NCI-H2029 treated with DMSO at 0.1 percent for 48 hours (cell line): ENCODE data around the gene HSD3B7.
A peak's percentile ranks its signal among the peaks of the same experiment; 100 is the strongest.

Experiments used
- DNase-seq: peaks from one replicate; lab custom pipeline; 2025; lab: John Stamatoyannopoulos, UW

Gene HSD3B7

DNA sequence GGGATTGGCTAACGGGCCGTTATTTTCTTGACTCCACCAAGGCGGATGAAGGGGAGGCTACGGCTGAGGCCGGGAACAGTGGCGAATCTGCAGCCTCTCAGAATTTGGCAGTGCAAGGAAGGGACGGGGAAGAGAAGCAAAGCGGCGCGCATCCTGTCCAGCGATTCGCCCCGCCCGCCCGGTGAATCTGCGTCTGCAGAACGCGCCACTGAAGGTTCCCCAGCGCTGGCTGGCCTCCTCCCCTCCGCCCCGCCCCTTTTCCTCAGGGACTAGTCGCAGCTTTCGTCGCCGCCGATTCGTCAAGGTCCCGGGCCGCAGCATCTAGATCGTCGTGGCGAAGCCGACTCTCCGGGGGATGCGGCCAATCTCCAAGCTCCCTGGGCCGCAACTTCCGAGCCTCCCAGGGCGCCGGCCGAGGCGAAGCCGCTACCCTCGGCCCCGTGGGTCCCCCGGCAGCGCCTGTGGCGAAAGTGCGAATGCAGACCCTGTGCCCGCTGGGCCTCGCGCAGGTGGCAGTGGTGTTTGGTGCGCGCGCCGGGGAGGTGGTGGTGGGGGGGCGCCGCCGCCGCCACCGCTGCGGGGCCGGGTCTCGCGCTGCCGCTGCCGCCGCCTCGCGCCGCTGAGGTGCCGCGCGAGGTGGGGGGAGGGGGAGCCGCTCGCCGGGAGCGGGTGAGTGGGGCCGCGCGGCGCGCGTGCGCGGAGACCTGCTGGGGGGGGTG, 27.4 kb upstream of the HSD3B7 start, which contains the start of gene SETD1A:
Gene SETD1A (plus strand): TSS at position 299 of the 719 bp plus-strand sequence. CDS start 978 bp downstream, outside the sequence.
- peak; percentile 72 for DNase-seq

DNA sequence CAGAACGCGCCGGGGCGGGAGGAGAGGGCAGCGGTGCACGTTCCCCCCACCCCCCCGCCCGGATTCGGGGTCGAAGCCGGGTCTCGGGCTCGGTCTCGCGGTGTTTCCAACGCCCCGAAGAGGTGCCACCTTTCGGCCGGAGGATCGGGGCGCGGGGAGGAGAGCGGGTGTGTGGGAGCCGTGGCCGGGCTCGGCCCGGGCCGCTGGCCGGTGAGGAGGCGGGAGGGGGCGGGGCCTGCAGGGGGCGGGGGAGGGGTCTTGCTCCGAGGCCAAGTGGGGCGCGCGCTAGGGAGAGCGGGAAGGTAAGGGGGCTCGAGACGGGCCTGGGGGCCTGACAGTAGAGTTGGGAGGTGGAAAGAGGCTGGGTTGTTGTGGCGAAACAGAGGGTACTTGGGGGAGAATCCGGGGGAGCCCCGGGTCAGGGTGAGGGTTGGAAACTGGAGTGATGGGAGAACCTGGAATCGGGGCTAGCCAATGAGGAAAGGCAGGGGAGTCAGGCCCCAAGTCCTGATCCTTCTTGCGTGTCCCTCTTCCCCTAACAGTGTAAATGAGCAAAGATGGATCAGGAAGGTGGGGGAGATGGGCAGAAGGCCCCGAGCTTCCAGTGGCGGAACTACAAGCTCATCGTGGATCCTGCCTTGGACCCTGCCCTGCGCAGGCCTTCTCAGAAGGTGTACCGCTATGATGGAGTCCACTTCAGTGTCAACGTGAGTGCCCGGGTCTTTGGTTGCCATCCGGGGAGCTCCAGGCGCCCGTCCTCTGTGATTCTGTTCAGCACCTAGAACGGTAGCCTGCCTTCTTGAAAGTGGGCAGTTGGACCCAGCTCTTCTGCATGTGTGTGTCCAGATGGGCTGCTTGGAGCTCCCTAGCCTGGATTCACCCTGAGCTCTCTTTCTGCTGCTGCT, 26.6 kb upstream of the HSD3B7 start:
- no peak for DNase-seq

GRCh38 chr16:30961384-30961783, 23.6 kb upstream of the HSD3B7 start:
- DNase-seq: no peak

DNA sequence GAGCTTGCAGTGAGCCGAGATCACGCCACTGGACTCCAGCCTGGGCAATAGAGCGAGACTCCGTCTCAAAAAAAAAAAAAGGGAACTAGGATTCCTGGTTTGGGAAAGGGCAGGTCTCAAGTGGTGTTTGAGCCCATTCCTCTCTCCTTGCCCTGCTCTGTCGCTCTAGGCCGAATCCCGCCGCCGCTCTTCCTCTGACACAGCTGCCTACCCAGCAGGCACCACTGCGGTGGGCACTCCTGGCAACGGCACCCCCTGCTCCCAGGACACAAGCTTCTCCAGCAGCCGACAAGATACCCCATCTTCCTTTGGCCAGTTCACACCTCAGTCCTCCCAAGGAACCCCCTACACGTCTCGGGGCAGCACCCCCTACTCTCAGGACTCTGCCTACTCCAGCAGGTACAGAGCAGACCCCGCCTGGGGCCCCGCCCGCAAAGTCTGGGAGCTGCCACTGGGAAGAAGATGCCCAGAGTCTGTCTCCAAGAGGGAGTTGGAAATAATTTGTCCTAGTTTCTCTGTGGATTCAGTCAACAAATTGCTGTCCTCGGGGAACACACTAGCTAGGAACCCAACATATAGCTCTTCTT, 21.0 kb upstream of the HSD3B7 start:
- DNase-seq: no peak

GRCh38 chr16:30964574-30965226, 20.3 kb upstream of the HSD3B7 start:
- DNase-seq: no peak

DNA sequence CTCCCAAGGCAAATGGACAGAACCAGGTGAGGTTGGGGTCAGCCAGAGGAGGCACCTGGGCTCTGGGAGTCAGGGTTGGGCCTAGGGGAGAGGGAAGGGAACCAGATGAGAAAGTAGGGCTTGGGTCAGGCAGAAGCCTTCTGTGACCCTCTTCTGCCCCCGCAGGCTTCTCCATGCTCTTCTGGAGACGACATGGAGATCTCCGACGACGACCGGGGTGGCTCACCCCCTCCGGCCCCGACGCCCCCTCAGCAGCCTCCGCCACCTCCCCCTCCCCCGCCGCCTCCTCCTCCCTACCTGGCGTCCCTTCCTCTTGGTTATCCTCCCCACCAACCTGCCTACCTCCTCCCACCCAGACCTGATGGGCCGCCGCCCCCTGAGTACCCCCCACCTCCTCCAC, 19.6 kb upstream of the HSD3B7 start:
- no peak for DNase-seq

DNA sequence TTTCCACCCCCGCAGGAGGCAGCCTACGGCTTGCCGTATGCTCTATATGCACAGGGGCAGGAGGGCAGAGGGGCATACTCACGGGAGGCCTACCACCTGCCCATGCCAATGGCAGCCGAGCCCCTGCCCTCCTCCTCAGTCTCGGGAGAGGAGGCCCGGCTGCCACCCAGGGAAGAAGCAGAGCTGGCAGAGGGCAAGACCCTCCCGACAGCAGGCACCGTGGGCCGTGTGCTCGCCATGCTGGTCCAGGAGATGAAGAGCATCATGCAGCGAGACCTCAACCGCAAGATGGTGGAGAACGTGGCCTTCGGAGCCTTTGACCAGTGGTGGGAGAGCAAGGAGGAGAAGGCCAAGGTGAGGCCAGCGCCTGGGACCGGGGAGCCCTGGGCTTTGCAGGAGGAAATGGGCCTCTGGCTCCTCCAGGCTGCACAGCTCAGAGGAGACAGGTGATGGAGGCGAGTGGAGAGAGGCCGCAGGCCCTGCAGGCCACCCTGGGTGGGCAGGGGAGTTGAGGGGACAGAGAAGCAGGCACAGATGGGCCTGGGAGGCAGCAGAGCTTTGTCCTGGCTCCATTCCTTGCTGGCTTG, 18.9 kb upstream of the HSD3B7 start:
- no peak for DNase-seq

DNA sequence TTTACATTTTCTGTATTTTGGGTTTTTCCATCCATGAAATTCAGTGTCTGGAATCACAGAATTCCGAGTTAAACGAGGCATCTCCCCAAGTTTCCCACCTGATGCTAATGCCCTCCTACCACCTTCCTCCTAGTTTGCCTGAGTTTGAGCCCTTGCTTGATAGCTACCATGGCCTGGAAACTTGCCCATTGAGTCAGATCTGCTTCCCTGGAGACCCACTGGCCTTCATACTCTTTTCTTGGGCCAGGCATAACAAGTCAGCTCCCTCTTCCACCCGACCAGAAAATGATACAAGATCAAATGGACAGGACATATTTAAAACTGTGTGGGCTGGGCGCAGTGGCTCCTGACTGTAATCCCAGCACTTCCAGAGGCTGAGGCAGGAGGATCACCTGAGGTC, 17.2 kb upstream of the HSD3B7 start:
- no peak for DNase-seq

GRCh38 chr16:30969246-30969842, 15.7 kb upstream of the HSD3B7 start:
- no peak for DNase-seq

GRCh38 chr16:30971298-30971697, 13.7 kb upstream of the HSD3B7 start:
- DNase-seq: no peak

- no peak for DNase-seq
These were observed 12.1 kb upstream of the HSD3B7 start for GRCh38 chr16:30972872-30973271.

GRCh38 chr16:30974348-30974747, 10.7 kb upstream of the HSD3B7 start:
- no peak for DNase-seq

GRCh38 chr16:30976486-30976885, 8.5 kb upstream of the HSD3B7 start:
- DNase-seq: no peak

DNA sequence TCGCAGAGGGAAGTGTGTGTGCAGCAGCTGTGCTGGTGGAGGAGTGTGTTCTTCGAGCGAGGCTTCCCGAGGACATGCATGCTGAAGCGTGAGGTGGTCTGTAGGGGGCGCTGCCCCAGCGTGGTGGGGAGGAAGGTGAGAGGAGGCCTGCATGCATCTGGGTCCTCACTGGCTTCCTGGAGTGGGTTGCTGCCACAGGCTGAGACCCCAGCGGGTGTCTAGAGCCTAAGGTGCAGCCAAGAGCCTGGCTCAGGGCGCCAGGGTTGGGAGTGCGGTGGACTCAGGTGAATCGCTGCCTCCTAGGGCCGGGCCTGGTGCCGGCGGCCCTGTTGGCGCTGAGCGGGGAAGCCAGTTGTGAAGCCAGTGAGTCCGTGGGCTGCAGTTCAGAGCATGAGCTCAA, 7.5 kb upstream of the HSD3B7 start:
- DNase-seq: no peak

- no peak for DNase-seq
These were observed 5.6 kb upstream of the HSD3B7 start for GRCh38 chr16:30979170-30980022.

- no peak for DNase-seq
These were observed 5.0 kb upstream of the HSD3B7 start for GRCh38 chr16:30980023-30980371.

GRCh38 chr16:30980434-30980833, 4.6 kb upstream of the HSD3B7 start:
- no peak for DNase-seq

GRCh38 chr16:30980959-30981358, 4.0 kb upstream of the HSD3B7 start:
- DNase-seq: no peak

- no peak for DNase-seq
These were observed 2.3 kb upstream of the HSD3B7 start for GRCh38 chr16:30982548-30983288.
